Type B pancreatic cell (in vitro differentiated cells): ENCODE data around the gene HOXB5. TPM values are rescaled to one million over a fixed set of nuclear protein-coding genes. Genes with fewer than 3 reads are reported as not detected.

ENCODE experiments used
- DNase-seq: peaks from one replicate; pipeline ENCODE4 v3.0.0; 2021; ENCODE audit warnings: mixed read lengths; ENCODE audit not compliant: unreplicated experiment; ENCODE audit errors: extremely low spot score
- H3K27ac Mint-ChIP-seq: 2 replicates; pipeline ENCODE4 v1.8.0; 2021; ENCODE audit warnings: mild to moderate bottlenecking, mixed read lengths
- H3K27me3 Mint-ChIP-seq: 2 replicates; pipeline ENCODE4 v1.8.0; 2021; ENCODE audit warnings: mixed read lengths
- H3K36me3 Mint-ChIP-seq: 2 replicates; pipeline ENCODE4 v1.8.0; 2021; ENCODE audit warnings: mixed read lengths
- H3K4me1 Mint-ChIP-seq: one replicate; pipeline ENCODE4 v1.8.0; 2021; ENCODE audit warnings: mixed read lengths; ENCODE audit not compliant: unreplicated experiment
- H3K4me3 Mint-ChIP-seq: 2 replicates; pipeline ENCODE4 v1.8.0; 2021; ENCODE audit warnings: mild to moderate bottlenecking, mixed read lengths
- H3K9me3 Mint-ChIP-seq: 2 replicates; pipeline ENCODE4 v1.8.0; 2021; ENCODE audit warnings: mixed read lengths
- CTCF ChIP-seq: fragments of 200-600 bp; sonication (generic); conservative IDR thresholded peaks from 2 replicates; pipeline ENCODE4 v1.5.0; 2021; ENCODE audit warnings: antibody characterized with exemption, mild to moderate bottlenecking
- total RNA-seq: library from RNA; stranded (reverse); gene quantifications from 2 replicates; pipeline ENCODE4 v1.2.1, GENCODE V29; 2021; ENCODE audit warnings: low replicate concordance

The HOXB5 gene
- total RNA-seq, 1 donor from 2014 or later = 20.8 TPM

- TF ChIP-seq CTCF = no peak
- Mint-ChIP-seq H3K27me3 (peaks cover 90% of the 10 kb centered on the region), H3K9me3 (no peaks in the 10 kb centered on the region), H3K4me3 (peak overlapping the region; percentile 92), H3K27ac (peak overlapping the region; percentile 92), H3K4me1 (peaks cover 16% of the 10 kb centered on the region), H3K36me3 (peaks cover 17% of the 10 kb centered on the region)
- DNase-seq = no peak
These were observed 14.9 kb upstream of the HOXB5 start for GRCh38 chr17:48608494-48608834.

DNA sequence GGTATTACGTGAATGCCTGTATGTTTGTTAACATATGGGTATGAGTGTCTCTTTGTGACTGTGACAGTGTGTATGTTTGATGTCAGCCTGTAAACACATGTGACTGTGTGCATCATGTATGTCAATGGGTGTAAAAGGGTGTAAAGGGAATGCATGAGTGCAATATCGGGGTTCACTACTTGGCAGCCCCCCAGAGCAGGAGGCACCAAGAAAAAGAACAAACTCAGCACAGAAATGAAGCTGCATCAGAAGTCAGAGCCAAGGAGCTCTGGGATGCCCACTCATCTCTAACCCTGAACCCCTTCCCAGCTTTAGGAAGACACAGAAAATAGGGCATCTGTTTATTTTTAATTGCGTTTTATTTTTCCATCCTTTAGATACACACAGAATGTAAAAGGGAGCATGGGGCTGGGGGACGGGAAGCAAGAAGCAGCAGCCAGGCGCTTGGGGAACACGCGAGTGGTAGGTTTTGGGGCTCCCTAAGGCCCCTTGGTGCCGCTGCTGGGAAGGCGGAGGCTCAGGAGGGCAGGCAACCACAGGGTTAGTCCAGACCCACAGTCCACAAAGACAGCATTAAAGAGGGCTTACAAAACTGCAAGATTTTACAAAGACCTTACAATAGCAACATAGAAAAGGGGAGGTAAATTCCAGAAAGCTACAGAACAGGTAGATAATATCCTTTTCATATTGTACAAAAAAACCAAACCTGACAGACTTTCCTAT lies 13.5 kb upstream of the HOXB5 start:
- no peak overlapping the region for H3K27ac Mint-ChIP-seq

GRCh38 chr17:48605991-48606891 lies 12.7 kb upstream of the HOXB5 start:
- Mint-ChIP-seq H3K9me3 (no peaks in the 10 kb centered on the region), H3K36me3 (peaks cover 18% of the 10 kb centered on the region), H3K4me1 (peaks cover 11% of the 10 kb centered on the region), H3K4me3 (peak overlapping the region; percentile 21), H3K27me3 (peaks cover 93% of the 10 kb centered on the region), H3K27ac (no peak overlapping the region)
- no peak for TF ChIP-seq CTCF
- DNase-seq = no peak

More for the DNA sequence above, 13.5 kb upstream of the HOXB5 start:
- Mint-ChIP-seq H3K4me1 (peaks cover 11% of the 10 kb centered on the region), H3K9me3 (no peaks in the 10 kb centered on the region), H3K27me3 (peaks cover 92% of the 10 kb centered on the region), H3K36me3 (peaks cover 18% of the 10 kb centered on the region), H3K4me3 (peak overlapping the region; percentile 21)
- TF ChIP-seq CTCF = no peak
- no peak for DNase-seq

- Mint-ChIP-seq H3K4me1 (peaks cover 9% of the 10 kb centered on the region), H3K36me3 (peaks cover 21% of the 10 kb centered on the region), H3K27me3 (peaks cover 94% of the 10 kb centered on the region), H3K9me3 (no peaks in the 10 kb centered on the region), H3K4me3 (no peak overlapping the region), H3K27ac (no peak overlapping the region)
- no peak for TF ChIP-seq CTCF
- DNase-seq = no peak
These were observed 11.9 kb upstream of the HOXB5 start for GRCh38 chr17:48605409-48605919.

DNA sequence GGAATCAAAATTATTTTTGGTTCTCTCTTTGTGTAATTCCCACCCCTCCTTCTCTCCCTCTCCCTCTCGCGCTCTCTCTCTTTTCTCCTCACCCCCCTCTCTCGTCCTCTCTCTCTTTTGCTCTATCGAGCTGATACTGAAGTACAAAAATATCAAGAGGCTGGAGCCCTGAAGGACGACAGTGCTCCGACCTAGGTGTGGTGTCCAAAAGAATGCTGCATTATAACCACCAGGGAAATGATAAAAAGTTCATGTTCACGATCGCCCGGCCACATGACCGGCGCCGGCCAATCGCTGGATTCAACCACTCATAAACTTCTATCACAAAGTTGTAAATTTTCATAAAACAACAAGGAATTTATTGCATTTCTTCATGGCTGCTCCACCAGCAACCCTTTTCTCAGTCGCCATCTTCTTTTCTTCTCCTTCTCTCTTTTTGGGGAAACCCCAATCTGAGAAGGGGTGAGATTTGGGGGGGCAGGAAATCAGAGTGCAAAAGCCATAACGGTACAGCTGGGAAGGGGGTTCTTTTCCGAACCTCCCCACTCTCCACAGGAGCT lies 11.3 kb upstream of the HOXB5 start, which contains the start of gene HOXB6:
HOXB6 (minus strand) TSS at position 217 of the 560 bp plus-strand sequence. CDS start 6,836 bp downstream, outside the sequence.
- H3K27me3 Mint-ChIP-seq = peaks cover 99% of the 10 kb centered on the region
- DNase-seq = no peak
- peak within 1 kb of the TSS; percentile 66 for H3K27ac Mint-ChIP-seq
- H3K4me1 Mint-ChIP-seq = peaks cover 15% of the 10 kb centered on the region
- TF ChIP-seq CTCF = no peak
- H3K9me3 Mint-ChIP-seq = no peaks in the 10 kb centered on the region
- H3K4me3 Mint-ChIP-seq = peak within 1 kb of the TSS; percentile 84
- peaks cover 22% of the 10 kb centered on the region for H3K36me3 Mint-ChIP-seq
